ENCODE measurements around the gene BTRC.
A peak's percentile ranks its signal among the peaks of the same experiment; 100 is the strongest.
"Not testable (repeated sequence)": the region's sequence is repeated elsewhere in the genome, so short reads cannot be mapped to it uniquely, and the experiment has no call there.

The BTRC gene

DNA sequence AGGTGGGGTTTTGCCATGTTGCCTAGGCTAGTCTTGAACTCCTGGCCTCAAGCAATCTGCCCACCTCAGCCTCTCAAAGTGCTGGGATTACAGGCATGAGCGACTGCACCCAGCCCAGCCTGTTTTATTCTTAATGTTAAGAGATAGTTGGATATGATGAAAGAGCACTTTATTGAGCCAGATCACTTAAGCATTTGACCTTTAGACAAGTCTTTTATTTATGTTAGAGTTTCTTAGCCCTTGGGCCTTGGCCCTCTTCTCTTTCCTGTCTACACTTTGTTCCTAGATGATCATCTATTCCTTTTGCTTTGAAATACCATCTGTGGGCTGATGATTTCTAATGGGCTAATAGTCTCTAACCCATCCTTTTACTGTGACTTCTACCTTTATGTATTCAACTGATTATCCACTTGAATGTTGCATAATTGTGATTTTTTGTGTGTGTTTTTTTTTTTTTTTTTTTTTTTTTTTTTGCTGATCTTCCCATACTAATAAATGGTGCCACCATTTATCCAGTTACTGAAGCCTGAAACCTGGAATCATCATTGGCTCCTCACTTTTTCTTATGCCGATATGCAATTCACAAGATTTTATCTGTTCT lies 34.8 kb downstream of the BTRC start:
- no peak for DNase-seq

DNA sequence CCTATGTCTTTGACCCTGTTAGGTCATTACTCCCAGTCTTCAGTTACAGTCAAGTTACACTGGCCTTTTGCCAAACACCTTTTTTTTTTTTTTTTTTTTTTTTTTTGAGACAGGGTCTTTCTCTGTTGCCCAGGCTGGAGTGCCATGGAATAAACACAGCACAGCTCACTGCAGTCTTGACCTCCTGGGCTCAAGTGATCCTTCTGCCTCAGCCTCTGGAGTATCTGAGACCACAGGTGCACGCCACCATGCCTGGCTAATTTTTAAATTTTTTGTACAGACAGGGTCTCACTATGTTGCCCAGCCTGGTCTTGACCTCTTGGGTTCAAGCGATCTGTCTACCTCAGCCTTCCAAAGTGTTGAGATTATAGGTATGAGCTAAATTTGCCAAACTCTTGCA lies 35.6 kb downstream of the BTRC start:
- not testable (repeated sequence) for DNase-seq

DNA sequence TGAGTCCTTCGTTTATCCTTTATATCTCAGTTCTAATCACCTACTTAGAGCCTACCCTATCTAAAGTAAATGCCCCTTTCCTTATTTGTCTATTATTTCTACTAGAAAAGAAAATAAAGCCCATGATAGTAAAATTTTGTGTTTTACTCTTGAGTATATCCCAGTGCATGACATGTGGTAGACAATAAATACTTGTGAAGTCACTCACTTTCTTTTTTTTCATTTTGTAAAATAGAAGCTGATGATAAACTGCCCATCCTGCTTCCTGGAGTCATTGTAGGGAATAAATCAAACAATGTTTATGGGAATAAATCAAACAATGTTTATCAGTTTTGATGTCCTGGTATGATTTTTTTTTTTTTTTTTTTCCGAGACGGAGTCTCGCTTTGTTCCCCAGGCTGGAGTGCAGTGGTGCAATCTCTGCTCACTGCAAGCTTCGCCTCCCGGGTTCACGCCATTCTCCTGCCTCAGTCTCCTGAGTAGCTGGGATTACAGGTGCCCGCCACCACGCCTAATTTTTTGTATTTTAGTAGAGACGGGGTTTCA lies 36.1 kb downstream of the BTRC start:
- no peak for DNase-seq

DNA sequence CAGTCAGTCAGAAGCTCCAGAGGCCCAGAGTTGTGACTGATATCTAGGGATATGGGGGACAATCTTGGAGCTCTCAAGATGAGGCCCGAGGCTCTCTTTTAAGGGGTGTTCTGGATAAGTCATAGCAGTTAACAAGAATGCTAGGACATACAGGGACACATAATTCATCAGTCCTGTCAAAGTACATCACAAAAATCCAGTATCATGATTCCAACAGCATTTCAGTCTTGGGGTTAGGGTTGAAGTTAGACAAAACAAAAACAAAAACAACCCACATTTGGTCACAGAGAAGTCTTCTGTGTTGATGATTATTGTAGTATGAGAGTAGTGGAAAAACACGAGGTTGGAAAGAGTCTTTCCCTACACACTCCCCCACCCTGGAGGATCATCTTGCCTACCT lies 39.4 kb downstream of the BTRC start:
- DNase-seq: no peak

DNA sequence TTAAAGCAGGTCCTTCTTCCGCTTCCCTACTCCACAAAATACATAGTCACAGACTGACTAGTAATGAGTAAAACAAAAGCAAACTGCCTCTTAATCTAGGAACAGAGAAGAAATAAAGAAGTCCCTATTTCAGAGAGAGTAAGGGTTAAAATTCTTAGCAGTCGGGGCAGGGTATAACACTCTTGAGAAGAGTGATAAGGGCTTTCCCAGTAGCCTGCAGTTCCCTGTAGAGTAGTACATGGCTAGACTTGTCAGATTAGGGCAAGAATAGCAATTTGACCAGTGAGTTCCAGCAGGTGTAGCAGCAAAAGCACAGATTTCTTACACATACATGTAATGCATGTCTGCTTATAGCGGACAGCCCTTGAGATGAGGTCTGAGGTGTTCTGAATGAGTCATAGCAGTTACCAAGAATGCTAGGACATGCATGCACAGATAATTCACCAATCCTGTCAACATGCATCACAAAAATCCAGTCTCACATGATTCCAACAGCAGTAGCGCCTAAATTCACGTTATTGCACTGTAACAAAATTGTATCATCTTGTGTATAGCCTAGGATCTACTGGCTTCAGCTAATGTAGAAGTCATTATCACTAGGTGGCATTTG lies 40.7 kb downstream of the BTRC start:
- no peak for DNase-seq

DNA sequence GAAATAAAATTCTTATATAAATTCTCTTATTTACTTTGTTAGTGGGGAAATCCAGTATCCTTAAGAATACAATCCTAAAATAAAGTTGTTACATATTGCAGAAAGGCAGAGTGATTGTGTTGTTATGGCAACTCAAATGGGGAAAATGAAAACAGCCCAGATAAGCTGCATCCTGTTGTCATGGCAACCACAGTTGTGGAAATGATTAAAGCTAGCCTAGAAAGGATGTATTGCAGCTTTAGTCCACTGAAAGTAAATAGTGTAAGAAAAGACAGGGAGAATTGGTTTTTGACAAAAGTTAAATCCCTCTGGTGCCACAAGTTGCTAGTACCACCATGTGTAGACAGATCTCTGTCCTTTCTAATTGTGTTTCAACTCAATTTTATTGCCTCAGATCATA lies 43.2 kb downstream of the BTRC start:
- DNase-seq: peak; percentile 4

DNA sequence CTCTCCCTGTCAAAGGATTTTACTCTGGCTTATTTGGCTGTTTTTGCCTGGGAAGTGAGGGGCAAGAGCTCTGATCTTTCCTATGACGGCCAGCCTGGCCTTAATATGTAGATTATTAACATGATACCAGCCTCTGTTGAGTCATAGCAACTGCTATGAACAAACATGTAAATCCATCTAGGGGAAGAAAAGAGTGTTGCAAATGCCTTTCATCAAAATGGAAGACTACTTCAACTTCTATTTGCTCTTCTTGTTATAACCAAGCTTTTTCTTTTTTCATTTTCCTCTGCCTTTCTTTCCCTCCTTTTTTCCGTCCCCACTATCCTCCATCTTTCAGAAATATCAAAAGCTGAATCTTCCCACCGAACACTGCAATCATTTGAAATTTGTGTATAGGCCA lies 46.6 kb downstream of the BTRC start:
- no peak for DNase-seq

DNA sequence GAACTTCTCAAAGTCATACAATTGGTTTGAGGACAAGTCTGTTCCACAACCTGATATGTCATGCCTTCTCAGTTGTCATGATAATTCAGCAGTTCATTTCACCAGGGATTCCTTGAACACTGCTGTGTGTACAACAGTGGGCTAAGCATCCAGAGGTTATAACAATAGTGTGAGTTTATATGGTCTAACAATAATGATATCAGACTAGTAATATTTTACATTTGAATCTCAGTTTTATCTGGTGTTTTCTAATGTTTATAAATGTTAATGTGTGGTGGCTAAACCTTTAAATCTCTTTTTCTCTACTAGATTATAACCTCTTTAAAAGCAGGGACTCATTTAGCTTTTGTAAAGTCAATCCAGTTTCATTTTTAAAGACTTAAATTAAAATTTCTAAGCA lies 48.7 kb downstream of the BTRC start:
- DNase-seq: no peak

DNA sequence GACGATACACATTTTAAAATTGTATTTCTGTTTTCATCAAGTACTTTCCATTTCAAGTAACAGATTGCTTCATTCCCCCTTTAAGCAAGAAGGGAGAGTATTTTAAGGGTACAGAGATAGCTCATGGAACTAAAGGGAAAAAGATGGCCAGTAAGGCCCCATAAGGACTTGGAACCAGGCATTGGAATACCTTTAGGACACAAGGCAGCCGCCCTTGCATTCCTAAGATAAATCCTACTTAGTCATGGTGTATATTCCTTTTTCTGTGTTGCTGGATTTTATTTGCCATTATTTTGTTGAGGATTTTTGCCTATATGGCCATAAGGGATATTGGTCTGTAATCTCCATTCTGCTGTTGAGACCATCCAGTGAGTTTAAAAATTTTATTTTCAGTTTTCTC lies 49.2 kb downstream of the BTRC start:
- DNase-seq: no peak

DNA sequence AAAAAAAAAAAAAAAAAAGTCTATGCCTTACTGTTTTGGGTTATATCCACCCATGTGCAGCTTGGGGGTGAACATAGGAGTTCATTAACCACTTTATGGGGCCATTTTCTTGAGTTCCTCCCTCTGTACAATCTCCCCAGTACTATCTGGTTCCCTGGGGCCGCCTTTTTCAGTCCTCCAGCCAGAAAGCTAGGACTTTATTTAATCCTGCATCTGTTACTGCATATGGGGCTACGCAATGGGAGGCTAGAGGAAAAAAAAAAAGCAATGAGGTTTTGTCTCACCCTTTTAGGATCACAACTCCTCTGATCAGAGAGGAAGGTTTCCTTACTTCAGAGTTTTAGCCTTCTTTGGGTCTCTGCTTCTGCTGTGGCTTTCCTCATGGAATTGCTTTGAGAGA lies 51.0 kb downstream of the BTRC start:
- DNase-seq: no peak

DNA sequence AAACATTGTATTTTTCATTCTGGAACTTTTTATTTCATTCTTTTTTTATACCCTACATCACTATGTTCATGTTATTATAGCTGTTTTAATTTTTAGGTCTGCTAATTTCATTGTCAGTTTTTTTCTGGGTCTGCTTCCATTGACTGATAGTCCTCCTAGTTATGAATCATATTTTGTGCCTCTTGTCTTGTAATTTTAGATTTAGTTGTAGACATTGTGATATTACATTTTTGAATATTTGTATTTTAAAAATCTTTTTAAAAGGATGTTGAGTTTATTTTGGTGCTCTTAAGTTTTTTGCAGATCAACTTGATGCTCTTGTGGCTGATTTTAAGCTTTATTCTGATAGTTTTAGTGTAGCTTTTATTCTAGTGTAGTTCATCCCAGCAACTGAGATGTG lies 57.6 kb downstream of the BTRC start:
- DNase-seq: no peak

DNA sequence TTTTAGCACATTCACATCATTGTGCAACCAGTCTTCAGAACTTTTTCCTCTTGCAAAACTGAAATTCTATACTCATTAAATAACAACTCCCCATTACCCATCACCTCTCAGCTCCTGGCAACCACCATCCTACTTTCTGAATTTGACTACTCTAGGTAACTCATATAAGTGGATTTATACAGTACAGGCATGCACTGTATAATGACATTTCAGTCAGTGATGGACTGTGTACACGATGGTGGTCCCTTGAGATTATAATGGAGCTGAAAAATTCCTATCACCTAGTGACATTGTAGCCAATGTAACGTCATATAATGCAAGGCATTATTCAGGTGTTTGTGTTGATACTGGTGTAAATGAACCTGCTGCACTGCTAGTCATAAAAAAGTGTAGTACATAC lies 60.1 kb downstream of the BTRC start:
- DNase-seq: no peak

DNA sequence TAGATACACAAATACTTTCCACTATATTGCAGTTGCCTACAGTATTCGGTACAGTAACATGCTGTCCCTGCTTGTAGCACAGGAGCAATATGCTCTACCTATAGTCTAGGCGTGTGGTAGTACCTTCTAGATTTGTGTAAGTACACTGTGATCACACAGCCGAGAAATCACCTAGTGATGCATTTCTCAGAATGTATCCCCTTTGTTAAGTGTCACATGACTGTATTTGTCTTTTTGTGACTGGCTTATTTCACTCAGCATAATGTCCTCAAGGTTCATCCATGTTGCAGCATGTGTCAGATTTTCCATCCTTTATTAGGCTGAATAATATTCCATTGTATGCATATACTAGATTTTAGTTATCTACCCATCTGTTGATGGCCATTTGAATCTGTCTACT lies 61.9 kb downstream of the BTRC start:
- no peak for DNase-seq

DNA sequence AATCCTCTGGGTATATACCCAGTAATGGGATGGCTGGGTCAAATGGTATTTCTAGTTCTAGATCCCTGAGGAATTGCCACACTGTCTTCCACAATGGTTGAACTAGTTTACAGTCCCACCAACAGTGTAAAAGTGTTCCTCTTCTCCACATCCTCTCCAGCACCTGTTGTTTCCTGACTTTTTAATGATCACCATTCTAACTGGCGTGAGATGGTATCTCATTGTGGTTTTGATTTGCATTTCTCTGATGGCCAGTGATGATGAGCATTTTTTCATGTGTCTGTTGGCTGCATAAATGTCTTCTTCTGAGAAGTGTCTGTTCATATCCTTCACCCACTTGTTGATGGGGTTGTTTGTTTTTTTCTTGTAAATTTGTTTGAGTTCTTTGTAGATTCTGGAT lies 68.0 kb downstream of the BTRC start:
- not testable (repeated sequence) for DNase-seq

DNA sequence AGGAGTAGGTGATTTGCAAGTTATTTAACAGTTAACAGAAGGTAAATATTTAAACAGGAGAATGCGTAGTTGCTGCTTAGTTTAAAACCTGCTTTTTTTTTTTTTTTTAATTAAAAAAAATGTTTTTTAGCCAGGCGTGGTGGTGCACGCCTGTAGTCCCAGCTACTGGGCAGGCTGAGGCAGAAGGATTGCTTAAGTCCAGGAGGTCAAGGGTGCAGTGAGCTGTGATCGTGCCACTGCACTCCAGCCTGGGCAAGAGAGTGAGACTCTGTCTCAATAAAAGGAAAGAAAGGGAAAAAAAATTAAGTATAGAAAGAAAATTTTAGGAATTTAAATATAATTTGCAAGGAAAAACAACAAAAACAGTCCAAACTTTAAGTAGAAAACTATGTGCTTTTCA lies 71.6 kb downstream of the BTRC start:
- no peak for DNase-seq

DNA sequence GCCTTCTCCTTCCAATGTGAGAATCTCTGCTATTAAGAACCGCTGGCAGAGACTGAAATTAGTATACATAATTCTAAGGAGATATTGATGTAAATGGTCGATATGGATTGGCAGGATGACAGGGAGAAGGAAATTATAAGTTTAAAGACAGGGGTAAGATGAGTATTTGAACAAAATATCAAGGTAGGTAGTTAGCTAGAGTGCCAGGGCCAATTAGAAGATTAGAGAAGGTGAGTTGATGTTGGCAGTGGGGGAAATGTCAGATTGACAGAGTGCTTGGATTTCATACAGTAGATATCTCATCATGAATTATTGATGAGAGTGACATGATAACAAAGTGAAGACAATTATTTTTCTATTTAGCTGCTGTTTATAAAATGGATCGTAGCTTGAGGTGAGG lies 74.1 kb downstream of the BTRC start:
- DNase-seq: no peak

DNA sequence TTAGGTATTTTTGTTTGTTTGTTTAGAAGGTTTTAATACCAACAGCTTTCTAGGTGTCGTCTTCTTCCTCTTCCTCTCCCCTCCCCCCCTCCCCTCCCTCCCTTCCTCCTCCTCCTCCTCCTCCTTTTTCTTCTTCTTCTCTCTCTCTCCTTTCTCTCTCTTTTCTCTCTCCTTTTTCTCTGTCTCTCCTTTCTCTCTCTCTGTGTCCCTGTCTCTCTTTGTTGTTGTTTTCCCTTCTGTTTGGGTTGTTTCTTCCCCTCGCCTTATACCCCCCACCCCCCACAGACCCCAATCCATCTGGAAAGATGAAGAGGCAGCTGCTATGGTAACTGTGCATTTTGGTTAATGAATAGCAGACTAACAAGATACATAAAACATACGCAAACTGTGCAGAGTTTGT lies 75.5 kb downstream of the BTRC start:
- DNase-seq: no peak

DNA sequence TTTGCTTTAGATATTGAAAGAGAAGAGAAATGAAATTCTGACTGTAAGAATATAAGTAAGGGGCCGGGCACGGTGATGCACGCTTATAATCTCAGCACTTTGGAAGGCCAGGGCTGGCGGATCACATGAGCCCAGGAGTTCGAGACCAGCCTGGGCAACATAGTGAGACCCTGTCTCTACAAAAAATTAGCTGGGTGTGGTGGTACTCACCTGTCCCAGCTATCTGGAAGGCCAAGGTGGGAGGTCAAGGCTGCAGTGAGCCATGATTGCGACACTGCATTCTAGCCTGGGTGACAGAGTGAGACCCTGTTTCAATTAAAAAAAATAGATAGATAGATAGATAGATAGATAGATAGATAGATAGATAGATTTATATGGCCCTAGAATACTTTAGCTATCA lies 82.3 kb downstream of the BTRC start:
- no peak for DNase-seq

DNA sequence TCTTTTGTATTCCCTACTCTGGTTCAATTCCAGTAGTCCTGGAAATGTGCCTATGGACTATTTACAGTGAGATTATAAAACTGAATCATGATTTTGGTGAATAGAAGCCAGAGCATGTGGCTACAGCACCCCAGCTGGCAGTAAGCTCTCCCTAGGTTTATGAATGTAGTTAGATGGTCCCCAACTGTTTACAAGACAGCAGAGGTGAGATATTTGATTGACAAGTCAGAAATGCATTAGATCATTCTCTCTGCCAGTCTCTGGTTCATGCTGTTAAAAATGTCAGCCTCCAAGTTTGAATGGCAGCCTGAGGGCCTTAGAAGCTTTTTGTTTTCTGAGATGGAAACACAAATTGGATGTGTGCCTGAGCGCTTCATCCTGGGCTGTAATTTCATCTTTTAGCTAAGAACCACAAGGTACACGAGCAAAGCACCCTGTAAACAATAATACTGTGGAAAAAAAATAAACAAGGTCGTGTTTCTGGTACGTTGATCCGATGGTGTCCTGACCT lies 85.0 kb downstream of the BTRC start:
- no peak for DNase-seq

DNA sequence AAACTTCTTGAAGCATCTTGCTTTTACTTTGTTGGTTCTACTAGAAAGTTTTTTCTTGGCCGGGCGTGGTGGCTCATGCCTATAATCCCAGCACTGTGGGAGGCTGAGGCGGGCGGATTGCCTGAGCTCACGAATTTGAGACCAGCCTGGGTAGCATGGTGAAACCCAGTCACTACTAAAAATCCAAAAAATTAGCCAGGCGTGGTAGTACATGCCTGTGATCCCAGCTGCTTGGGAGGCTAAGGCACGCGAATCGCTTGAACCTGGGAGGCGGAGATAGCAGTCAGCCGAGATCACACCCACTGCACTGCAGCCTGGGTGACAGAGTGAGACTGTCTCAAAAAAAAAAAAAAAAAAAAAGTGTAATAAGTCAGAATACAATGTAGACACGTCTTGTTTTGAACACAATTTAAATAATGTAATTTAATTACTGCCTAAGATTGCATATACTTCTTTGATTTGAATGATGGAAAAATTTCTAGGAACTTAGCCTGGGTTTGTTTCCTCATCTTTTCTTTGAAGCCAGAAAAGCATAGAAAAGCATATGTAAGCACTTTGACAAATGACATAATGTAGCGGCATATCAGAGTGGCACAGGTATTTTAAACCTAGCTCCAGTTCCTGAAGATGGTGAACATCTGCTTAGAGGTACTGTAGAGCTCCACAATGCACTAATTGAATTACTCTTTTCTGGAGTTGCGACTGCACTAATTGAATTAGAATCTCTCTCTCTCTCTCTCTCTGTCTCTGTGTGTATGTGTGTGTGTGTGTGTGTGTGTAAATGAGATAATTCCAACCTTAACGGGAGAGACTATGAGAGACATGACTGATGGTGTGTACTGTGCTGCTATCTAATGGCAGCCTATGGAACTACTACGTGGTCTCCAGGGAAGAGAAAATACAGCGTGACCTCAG lies 87.8 kb downstream of the BTRC start:
- DNase-seq: peak; percentile 1

DNA sequence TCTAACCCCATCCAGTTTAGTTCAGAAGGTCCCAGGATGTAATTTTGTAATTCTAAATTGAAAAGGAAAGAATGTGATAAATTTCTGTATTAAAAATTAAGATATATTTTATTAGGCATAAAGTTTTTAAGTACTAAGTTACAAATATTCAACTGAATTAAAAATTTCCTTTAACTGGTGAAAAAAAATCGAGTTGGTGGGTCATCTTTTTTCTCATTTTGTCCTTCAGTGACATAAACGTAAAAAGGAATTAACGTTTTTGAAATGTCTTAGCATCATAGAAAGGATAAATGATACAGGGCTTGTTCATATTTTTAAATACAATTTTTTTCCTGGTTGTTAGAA lies 88.5 kb downstream of the BTRC start:
- DNase-seq: no peak

DNA sequence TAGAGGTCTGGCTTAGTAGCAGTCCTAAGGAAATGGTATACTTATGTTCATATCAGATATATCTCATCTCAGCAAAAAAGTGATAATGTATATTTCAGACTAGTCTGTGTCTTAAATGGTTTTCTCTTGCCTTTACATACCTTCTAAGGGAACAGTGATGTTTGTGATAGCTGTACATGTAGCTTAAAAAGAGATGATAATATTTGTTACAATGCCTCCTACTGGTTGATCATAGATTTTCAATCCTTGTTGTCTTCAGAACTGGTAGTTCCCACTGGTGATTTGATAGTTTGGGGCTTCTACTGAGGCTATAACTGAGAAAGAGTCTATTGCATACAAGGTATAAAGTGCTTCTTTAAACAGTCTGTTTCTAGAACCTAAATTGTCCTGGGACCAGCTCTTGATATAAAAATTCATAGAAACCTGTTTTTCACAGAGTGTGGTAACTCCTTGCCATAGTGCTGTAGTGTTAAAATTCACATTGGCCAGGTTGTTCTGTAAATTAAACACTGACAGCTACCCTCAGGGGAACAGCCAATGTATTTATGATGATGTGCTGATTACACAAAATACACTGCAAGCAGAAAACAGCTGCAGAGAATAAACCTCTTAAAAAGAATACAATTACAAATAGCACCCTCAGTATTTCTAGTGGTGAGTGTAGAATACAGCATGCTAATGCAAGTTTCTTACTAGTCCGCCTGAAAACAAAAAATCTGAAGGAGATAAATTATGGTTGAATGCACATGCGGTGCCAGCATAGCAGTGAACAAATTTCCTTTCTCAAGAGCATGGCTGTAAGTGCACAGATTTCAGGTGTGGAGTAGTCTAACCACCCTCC lies 90.3 kb downstream of the BTRC start:
- no peak for DNase-seq

DNA sequence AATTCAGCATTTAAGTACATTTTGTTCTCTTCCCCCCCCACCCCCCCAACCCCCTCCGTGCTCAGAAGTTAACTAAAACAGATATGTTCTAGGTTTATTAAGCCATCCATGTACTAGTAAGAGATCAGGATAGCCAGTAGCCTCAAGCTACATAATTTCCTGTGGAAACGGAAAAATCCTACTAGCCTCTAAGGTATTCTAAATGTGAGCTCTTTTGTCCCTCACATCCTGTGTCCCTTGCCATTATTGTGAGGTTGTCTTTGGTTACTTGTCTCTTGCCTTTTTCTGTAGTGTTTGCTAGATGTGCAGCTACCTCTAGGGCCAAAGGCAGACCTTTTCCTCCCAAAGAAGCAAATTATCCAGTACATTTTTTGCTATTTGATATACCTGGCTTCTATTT lies 92.1 kb downstream of the BTRC start:
- no peak for DNase-seq

Data from stimulated activated CD4-positive, alpha-beta T cell treated with anti-CD3 and anti-CD28 coated beads, Interleukin-1b, Interleukin-23, amount 100 ng/mL, for 48 hours (primary cell).